IPS DF 19.7 (cell line): Measurements from ENCODE around the gene ATG9A.

Experiments used
- DNase-seq: peaks from one replicate; pipeline ENCODE4 v3.0.0-alpha.2; 2013; ENCODE audit warnings: low read depth, low spot score

The ATG9A gene

DNA sequence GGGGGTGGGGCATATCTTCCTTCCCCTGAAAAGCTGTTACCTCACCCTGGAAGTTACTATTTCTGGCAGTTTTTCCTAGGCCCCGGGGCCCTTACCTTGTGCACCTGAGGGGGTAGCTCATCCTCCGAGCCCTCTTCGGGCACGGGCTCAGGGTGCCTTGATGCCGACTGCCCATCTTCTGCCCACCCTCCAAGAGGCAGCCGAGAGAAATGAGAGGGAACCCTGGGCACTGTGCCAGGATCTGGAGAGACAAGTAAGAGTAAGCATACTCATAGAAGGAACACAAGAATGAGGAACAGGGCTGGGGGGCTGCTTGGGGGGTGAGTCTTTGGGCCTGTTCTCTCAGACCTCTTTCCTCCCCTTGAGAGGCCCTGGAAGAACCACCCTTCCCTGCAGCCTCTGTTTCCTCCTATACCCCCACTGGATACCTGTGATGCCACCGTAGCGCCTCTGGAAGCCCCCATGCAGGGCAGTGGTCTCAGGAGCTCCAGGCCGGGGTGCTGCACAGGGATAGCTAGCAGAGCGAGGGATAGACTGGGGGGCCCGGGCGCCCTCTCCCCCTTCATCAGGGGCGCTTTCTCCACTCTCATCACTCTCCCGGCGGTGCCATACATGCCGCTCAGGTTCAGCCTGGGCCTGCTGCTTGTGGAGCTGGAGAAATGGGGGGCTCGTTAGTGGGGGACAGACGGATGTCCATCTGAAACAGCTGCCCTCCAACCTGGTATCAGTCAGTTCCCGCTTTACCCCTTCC, 8.6 kb downstream of the ATG9A start:
- DNase-seq, result no peak

DNA sequence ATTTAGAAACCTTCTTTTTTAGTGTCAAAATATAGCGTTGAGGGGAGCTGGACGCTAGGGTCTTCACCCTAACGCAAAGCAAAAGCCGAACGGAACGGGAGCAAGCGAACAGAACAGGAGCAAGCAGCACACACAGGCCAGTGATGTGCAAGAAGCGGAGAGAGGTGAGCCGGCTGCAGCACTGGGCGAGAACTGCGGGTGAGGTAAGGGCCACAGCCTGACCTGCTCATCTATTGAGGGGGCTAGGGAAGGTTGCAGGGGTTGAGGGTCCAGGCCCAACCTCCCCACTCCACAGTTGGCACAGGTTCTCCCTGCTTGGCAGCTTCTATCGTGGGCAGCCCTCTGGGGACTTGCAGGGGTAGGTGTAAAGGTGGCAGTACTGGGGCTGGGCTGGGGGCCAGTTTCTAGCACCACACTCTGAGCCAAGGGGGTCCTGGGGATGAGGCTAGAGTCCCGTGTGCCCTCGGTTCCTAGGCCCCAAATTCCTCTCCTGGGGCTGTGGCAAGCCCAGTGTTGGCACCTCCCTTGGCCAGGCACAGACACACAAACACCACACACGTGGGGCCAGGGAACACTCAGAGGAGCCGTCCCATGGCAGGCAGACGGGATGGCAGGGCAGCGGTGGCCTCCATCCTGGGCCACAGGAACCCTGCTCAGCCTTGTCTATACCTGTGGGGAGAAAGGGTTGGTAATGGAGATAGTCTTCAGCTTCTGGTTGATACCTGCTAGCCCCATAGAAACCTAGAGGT, 9.5 kb downstream of the ATG9A start:
- no peak for DNase-seq

DNA sequence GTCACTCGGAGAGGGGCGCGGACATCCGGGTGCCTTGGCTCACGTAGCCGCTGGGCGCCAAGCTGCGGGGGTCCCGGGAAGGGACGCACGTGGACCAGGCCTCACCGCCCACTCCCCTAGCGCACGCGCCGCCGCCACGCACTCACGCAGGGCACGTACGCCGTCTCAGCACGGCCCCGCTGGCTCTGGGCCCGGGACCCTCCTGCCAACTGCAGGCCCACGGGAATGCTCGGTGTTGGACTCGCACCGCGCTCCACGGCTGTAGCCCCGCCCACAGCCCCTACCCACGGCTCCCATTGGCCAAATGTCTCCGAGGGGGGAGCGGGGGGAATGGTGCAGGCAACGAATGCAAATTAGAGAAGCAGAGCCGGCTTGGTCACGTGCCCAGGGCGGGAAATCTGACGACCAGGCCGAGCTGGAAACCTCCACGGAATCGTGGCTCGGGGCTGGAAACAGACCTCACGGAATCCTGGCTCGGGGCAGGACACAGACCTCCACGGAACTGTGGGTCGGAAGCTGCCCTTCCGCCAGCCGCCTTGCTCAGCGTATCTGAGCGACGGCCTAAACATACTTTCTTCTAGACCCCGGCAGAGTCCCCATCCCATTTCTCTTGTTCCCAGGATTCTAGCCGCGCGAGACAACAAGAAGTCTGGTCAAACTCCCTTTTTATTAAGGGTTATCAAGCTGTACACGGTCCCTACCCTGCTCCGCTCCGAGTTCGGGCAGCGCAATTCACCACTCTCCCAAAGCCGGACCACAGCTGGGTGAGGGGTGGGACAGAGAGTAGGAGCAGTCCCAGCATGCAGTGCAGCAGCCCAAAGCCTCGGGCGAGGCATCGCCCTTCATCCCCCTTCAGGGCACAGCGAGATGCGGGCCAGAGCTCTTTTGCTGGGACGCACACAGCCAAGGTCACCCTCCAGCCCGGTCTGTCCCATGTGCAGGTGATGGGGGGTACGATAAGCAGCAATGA, 10.4 kb downstream of the ATG9A start, which contains the start of gene ABCB6:
Gene ABCB6 (minus strand): TSS at position 227 of the 970 bp plus-strand sequence. CDS start 285 bp downstream, outside the sequence.
- DNase-seq, result no peak

DNA sequence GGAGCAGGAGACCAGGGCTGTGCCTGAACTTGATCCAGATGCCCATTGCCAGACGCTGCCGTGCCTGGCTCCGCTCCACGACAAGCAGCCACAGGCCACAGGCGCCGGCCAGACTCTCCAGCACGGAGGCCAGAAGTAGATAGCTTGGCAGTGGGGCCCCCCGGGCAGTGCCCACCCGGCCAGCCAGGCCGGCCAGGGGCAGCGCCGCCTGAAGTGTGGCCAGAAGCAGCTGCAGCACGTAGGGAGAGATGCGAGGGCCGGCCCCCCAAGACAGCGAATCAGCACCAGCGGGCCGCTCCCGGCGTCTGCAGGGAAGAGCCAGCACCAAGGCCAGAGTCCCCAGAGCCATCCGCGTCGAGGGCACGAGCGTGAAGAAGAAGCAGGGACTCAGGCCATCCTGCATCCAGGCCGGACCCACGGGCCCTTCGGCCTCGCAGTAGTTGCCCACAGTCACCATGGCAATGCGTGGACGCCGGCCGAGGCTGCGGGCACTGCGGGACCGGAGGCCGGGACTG, 11.2 kb downstream of the ATG9A start:
- no peak for DNase-seq

DNA sequence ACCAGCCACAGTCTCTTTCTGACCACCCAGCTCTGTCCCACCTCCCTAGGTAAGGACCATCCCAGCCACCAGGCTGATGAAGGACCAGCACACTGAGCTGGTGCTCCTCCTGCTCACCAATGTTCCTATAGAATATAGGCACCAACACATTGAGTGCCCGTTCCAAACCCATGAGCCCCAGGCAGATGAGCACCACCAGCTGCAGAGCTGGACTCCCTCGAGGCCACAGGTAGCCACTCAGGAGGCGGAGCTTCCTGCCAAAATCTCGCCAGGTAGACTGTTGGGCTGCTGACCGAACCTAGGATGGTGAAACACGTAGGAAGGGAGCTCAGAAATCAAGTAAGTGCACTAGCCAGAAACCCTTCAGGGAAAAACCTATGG, 12.9 kb downstream of the ATG9A start:
- no peak for DNase-seq

DNA sequence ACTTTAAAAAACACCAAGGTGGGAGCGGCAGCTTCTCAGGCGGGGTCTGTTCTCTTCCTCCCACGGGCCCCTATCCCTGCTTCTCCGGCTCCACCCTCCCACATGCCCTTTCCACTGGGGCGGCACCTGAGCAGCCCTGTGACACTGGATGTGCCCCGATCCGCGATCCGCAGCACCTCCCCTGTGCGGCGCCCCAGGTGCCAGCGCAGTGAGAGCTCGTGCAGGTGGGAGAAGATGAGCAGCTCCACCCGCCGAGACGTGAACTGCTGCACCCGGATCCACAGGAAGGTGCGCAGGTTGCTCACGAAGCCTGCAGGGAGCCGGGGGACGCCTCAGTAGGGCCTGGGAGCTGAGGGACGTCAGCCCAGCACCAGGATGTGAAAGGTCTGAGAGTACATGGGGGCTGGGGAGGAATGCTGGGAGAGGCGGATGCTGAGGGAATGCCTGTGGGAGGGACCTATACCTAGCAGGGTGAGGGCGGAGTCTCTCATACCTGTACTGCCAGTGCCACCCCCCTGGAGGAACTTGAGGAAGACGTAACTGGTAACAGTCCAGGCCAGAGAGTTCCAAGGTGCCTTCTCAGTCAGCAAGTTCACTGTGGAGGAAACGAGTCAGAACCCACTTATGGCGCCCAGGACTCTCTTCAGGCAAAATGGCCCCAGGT, 13.4 kb downstream of the ATG9A start:
- DNase-seq, result no peak

DNA sequence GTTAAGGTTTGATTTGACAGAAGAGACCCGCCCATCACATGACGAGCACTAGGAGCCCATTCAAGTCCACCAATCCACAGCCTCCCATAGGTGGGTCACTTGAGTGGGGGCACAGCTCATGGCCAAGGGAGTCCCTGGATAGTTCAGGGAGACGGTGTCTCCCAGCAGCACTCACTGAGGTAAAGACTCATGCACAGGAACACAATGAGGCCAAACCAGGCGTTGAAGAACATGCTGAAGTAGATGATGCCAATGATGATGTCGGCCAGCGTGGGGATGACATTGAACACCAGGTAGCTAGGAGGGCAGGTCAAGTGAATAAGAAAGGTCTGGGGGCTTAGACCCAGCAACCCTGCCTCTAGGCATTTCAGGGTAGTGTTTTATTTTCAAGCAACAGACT, 14.7 kb downstream of the ATG9A start:
- no peak for DNase-seq

DNA sequence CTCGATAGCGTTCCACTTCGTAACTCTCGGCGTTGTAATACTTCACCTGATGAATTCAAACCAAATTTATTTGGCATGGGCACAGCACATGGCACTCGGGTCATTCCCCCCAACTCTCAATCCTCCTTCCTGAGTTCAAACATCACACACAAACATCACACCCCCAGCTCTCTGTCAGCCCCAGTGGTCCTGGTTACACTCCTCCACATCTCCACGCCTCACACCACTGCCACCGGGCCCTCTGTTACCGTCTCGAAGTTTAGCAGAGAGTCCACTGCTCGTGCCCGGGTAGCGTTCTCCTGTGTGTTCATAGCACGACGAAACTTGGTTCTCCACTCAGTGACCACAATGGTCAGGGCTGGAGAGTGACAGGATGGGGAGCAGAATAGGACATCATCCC, 15.3 kb downstream of the ATG9A start:
- no peak for DNase-seq

DNA sequence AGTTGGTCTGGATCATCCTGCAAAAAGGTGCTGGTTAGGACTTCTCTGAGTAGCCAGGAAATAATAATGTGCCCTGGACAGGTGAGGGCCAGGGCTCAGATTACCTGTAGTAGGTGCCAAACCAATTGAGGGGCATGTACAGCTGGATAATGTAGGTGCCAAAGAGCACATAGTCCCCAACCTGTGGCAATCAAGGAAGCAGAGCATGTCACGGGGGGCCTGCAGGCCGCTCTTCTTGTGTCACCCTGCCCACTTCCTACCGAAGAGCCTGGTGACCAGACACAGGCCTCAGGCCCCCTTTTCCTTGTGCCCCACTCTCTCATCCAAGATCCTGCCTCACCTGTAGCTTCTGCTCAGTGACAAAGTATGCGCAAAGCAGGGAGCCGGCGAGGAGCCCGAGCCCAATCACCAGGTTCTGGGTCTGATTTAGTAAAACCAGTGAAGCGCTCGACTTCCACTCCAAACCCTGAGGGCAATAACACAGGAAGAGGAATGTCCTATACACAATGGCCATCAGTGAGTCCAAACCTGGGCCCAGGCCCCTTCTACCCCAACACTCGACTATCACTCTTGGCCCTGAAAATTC, 15.9 kb downstream of the ATG9A start:
- DNase-seq, result no peak

DNA sequence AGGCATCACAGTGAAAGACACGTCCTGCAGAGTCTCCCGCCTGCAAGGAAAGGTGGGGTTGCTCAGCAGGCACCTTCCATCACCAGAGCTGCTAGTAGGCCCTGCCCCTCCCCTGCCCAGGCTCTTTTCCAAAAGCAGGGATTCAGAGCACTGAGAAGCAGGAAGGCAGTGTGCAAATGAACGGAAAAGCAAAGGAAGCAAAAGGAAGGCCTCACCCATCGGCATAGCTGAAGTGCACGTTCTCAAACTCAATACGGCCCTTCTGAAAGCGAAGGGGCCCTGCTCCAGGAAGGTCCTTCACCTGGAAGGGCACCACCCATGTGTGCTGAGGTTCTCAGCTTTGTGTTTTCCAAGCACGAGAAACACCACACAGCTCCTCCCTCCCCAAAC, 16.4 kb downstream of the ATG9A start:
- DNase-seq, result no peak

DNA sequence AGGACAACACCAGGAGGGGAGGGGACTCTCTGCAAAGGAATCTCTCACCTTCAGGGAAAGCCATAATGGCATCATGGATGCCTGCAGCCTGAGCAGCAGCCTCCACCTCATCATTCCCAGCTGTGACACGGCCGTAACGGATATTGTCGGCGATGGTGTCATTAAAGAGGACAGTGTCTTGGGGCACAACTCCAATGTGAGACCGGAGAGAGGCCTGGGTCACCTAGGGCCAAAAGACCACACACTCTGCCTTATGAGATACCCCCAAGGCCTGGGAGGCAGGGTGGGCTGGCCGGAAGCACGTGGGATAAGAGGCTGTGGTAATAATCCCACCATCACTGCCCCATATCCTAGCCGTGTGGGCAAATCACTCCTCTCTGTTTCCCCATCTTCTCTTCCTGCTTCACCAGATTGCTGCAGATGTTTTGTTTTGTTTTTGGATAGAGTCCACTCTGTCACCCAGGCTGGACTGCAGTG, 18.5 kb downstream of the ATG9A start:
- no peak for DNase-seq

DNA sequence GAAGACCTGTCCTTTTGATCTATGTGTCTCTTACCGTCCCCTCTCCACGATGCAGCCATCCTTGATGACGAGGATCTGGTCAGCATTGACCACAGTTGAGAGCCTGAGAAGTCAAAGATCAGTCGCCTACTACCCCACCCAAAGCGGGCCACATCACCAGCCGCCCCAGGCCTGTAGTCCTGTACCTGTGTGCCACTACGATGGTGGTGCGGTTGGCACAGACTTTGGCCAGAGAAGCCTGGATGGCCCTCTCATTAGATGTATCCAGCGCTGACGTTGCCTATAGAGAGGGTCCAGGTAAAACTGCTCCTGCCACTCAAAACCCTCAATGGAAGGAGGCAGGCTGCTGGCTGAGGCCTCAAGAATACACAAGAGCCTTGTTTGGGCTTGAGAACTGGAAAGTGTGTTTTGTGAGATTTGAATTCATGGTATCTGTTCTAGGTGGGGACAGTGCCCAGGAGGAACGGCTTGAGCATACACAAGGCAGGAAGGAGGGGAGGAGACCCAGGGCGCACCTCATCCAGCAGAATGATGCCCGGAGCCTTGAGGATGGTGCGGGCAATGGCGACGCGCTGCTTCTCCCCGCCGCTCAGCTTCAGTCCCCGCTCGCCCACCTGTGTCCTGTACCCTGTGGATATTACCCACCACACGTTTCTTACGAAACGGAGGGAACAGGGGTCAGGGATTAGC, 19.1 kb downstream of the ATG9A start:
- DNase-seq, result no peak

DNA sequence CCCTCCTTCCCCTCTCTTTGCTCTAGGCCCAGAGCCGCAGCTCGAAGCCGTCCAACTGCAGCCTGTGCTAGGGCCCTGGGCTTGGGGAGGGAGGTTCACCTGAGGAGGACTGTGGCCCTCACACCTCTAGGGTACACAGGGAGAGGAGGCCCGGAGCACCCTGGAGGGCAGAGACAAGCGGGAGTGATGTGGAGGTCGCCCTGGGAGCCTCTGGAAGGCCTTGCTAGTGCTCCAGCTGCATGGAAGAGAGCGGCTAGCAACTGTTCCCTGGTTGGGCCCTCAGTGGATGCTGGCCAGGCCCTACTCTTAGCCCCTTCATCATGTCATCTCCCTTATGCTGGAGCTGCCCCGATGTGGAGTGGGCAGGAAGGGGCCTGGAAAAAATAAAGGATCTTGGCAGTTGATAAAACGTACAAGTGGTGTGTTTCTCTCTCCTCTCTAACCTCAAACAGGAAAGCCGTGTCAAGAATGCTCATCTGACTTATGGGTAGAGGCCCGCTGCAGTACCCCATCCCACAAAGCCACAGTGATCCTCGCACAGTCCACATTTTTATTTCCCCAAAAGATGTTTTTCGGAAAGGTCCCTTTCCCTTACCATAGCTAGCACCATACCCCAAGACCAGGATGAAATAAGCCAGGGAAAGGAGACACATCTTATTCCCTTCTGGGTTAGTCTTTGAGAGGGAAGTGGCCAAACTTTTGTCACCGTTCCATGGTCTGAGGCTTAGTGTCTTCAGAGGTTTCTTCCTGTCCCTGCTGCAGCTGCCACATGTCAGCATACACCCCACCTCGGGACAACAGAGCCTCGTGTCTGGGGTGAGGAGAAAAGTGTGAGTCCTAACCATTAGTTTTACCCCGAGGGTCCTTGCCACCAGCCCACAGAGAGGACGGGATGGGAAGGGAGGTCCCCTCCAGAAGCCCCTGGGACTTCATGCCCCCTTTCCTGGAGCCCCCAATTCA, 19.9 kb downstream of the ATG9A start:
- DNase-seq, result no peak

DNA sequence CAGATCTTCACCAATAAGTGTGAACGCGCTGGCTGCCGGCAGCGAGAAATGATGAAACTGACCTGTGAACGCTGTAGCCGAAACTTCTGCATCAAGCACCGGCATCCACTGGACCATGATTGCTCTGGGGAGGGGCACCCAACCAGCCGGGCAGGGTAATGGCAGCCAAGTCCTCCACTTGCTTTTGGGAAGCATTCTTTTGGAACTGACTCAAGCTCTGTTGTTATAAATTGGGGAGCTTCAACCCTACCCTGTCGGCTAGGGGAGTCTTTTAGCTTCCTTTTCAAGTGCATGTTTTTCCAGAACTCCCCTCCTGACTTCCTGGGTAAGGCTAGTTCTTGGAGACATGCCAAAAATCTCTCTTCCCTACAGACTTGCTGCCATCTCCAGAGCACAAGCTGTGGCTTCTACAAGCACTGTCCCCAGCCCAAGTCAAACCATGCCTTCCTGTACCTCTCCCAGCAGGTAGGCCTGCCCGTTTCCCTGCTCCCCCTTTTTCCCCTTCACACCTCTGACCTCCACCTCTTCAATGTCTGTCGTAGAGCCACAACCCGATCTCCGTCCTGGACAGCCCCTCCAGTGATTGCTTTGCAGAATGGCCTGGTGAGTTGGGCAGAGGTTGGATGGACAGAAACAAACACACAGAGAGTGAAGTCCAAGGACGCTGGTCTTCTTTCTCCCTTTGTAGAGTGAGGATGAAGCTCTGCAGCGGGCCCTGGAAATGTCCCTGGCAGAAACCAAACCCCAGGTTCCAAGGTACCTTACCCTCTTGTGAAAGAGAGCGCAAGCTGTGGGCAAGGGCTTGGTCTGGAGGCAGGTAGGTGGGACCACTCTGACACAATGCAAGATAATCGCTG, 21.3 kb downstream of the ATG9A start:
- DNase-seq, result no peak

DNA sequence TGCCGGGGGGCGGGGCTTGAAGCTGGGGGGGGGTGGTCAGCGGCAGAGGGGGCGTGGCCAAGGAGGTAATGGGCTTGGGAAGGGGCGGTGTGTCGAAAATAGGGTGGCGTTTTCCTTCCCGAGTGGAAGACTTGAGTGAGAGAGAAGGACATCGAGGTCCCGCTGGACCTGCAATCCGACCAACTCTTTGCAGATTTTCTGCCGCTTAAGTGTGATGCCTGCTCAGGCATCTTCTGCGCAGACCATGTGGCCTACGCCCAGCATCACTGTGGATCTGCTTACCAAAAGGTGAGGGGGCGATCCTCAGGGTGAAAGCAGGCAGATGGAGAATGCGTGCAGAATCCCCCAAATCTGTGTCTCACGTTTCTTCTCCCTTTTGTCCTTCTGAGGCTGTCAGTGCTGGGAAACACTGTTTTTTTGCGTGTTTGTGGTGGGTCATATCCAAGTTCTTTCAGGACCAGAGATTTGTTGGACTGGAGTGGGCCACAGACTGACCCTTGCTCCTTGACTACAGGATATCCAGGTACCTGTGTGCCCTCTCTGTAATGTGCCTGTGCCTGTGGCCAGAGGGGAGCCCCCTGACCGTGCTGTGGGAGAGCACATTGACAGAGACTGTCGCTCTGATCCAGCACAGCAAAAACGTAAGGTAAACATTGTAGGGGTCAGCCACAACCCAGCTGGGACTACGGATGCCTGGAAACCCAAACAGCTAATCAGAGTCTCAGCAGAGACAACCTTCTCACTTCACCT, 22.1 kb downstream of the ATG9A start:
- DNase-seq, result no peak

DNA sequence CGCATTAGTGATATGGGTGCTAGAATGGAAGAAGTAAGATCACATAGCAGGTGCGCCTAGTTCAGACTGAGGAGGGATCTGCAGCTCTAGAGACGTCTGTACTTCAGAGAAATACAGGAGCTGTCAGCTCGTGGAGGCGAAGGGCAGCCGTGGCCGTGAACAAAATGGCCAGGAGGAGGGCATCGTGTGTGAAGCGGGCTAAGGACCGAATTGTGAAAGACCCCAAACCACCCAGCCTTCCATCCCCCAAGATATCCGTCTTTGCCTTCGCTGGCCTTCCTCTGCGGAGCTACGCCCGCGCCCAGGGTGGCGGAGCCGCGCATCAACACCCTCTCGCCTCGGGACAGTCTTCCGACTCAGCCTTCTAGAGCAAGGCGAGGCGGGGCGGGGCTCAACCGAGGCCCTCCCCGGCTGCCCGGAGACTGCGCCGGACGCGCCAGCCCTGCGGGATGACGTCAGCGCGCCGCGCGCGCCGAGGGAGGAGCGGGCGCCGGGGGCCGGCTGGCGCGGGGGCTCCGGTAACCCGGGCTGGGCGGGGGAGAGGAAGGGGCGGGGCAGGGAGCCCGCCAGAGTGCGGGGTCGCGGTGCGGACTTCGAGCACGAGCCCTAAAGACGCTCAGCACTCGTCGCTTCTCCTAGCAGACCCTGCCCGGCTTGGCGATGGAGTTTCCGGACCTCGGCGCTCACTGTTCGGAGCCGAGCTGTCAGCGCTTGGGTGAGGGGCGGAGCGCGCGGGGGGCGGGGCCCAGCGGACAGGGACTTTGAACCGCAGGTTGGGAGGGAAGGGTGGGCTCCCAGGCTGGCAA, 22.9 kb downstream of the ATG9A start, which contains the start of gene ZFAND2B:
Gene ZFAND2B (plus strand): TSS at position 455 of the 806 bp plus-strand sequence. CDS start 206 bp downstream, at position 661.
- no peak for DNase-seq
